Neural progenitor cell (in vitro differentiated cells): Measurements from ENCODE around the gene GAB2.

Experiments
- EZH2phosphoT487 ChIP-seq: fragments of 200-600 bp; sonication (generic); IDR thresholded peaks from 2 replicates; pipeline ENCODE4 v1.6.1; 2017; ENCODE audit warnings: antibody characterized with exemption
- TF ChIP-seq, protein P1 (sequence below): fragments of 200-600 bp; sonication (generic); IDR thresholded peaks from 2 replicates; pipeline ENCODE4 v1.5.1; 2017; ENCODE audit warnings: antibody characterized with exemption, mild to moderate bottlenecking

DNA sequence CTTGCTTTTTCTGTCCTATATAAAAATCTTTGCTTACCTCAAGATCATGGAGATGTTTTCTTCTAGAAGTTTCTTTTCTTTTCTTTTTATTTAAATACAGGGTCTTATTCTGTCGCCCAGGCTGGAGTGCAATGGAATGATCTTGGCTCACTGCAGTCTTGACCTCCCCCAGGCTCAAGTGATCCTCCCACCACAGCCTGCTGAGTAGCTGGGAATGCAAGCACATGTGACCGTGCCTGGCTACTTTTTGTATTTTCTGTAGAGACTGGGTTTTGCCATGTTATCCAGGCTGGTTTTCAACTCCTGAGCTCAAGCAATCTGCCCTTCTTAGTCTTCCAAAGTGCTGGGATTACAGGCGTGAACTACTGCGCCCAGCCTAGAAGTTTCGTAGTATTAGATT lies 183.6 kb downstream of the GAB2 start:
- TF ChIP-seq, protein P1, sequence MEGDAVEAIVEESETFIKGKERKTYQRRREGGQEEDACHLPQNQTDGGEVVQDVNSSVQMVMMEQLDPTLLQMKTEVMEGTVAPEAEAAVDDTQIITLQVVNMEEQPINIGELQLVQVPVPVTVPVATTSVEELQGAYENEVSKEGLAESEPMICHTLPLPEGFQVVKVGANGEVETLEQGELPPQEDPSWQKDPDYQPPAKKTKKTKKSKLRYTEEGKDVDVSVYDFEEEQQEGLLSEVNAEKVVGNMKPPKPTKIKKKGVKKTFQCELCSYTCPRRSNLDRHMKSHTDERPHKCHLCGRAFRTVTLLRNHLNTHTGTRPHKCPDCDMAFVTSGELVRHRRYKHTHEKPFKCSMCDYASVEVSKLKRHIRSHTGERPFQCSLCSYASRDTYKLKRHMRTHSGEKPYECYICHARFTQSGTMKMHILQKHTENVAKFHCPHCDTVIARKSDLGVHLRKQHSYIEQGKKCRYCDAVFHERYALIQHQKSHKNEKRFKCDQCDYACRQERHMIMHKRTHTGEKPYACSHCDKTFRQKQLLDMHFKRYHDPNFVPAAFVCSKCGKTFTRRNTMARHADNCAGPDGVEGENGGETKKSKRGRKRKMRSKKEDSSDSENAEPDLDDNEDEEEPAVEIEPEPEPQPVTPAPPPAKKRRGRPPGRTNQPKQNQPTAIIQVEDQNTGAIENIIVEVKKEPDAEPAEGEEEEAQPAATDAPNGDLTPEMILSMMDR = no peak
- TF ChIP-seq EZH2phosphoT487 = no peak
